Measurements from ENCODE around the gene LDAH. TPM values are rescaled to one million over a fixed set of nuclear protein-coding genes. Genes with fewer than 3 reads are reported as not detected.

Gene LDAH
- total and polyA plus RNA-seq, 2 donors (not counting 3 experiments of a cell fraction or from before 2014, with no cell fraction given): 12.3 to 24.0 TPM

DNA sequence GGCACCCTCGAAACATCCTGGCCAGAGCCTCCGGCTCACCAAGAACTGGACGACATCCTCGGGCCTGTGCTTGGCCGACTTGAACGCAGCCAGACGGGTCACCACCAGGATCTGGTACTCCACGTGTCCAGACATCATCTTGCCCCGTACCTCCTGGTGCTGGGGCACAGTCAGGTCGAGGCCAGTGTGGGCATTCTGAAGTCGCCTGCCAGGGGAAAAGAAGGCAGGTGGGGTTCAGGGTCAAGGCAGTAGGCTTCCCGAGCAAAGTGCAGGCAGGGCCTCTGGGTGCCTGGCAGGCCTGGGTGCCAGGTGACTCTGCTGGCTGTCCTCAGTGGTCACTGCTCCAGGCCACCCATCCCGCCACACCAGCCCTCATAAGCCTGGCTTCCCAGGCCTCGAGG, 177.6 kb downstream of the LDAH start:
- intact Hi-C loops (cut with micrococcal nuclease) (no loop called here), dilution Hi-C loops (cut with MboI; ENCODE audit: extremely low pct_ligation_motif_present, low sequenced_read_pairs) (no loop called here)
- Histone ChIP-seq H3K79me2 (ENCODE audit: control insufficient read depth, insufficient read depth, low read length) (no peaks in the 10 kb centered on the region), H3K36me3 (ENCODE audit: control insufficient read depth in 2 of 2, extremely low read depth in 1 of 2, insufficient read depth in 2 of 2, low read length in 2 of 2) (peaks cover 0 to 24% of the 10 kb centered on the region in 2 experiments), H3K9ac (replicated peaks; ENCODE audit: extremely low read depth, insufficient read depth, low read length) (no peak overlapping the region), H3K9me3 (replicated peaks; ENCODE audit: control insufficient read depth, insufficient read depth, low read length) (no peaks in the 10 kb centered on the region), H3K4me2 (ENCODE audit: insufficient read depth, low read length) (no peak overlapping the region), H4K20me1 (replicated peaks; ENCODE audit: control insufficient read depth, extremely low read depth, insufficient read depth, low read length) (no peaks in the 10 kb centered on the region), H3K9me1 (replicated peaks; ENCODE audit: control insufficient read depth, extremely low read depth, insufficient read depth, low read length) (no peaks in the 10 kb centered on the region), H3K4me3 (replicated peaks in 1 of 3; ENCODE audit: insufficient read depth in 1 of 3, low read depth in 1 of 3, low read length in 3 of 3) (no peak overlapping the region), H3K27ac (ENCODE audit: insufficient read depth, low read depth, low read length) (no peak overlapping the region), H2AFZ (ENCODE audit: low read depth, low read length) (no peak overlapping the region), H3K4me1 (ENCODE audit: control insufficient read depth, extremely low read depth, insufficient read depth, low read length) (peaks cover 12% of the 10 kb centered on the region), H3K27me3 (ENCODE audit: control insufficient read depth in 2 of 2, insufficient read depth in 2 of 2, low read length in 2 of 2) (no peaks in the 10 kb centered on the region)
- TF ChIP-seq, protein P1, sequence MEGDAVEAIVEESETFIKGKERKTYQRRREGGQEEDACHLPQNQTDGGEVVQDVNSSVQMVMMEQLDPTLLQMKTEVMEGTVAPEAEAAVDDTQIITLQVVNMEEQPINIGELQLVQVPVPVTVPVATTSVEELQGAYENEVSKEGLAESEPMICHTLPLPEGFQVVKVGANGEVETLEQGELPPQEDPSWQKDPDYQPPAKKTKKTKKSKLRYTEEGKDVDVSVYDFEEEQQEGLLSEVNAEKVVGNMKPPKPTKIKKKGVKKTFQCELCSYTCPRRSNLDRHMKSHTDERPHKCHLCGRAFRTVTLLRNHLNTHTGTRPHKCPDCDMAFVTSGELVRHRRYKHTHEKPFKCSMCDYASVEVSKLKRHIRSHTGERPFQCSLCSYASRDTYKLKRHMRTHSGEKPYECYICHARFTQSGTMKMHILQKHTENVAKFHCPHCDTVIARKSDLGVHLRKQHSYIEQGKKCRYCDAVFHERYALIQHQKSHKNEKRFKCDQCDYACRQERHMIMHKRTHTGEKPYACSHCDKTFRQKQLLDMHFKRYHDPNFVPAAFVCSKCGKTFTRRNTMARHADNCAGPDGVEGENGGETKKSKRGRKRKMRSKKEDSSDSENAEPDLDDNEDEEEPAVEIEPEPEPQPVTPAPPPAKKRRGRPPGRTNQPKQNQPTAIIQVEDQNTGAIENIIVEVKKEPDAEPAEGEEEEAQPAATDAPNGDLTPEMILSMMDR (IDR thresholded peaks at IDR 0.05; ENCODE audit: extremely low read depth in 1 of 2, insufficient read depth in 1 of 2, low read depth in 1 of 2, low read length in 2 of 2): no peak
- no peak for TF ChIP-seq EZH2 (IDR thresholded peaks at IDR 0.05; ENCODE audit: borderline replicate concordance, low read depth, low read length, severe bottlenecking)
- no peak for TF ChIP-seq JUN (IDR thresholded peaks at IDR 0.05; ENCODE audit: borderline replicate concordance, insufficient read depth, insufficient read length, low read depth)
- TF ChIP-seq, protein P2, sequence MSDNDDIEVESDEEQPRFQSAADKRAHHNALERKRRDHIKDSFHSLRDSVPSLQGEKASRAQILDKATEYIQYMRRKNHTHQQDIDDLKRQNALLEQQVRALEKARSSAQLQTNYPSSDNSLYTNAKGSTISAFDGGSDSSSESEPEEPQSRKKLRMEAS (IDR thresholded peaks at IDR 0.05; ENCODE audit: insufficient read depth, insufficient read length): no peak
- no peak for TF ChIP-seq MYC (IDR thresholded peaks at IDR 0.05; ENCODE audit: low read depth, low read length)
- TF ChIP-seq GATA2 (IDR thresholded peaks at IDR 0.05; ENCODE audit: insufficient read depth, insufficient read length, low read depth, low read length): no peak
- TF ChIP-seq POLR2A (IDR thresholded peaks at IDR 0.05; ENCODE audit: low read depth, low read length): no peak
- DNase-seq (ENCODE audit: low read depth, low spot score) (no peak), FAIRE-seq (no peak)
- ChIA-PET POLR2A (no interaction called here), CTCF (interaction anchor here (6.7 kb wide), 1 partner anchor 237 kb away, joined by 225 read pairs; no protein-coding TSS in a partner anchor)
- no TSS peak for BruUV-seq (replicated peaks)

All from endothelial cell of umbilical vein (primary cell).